ENCODE data around the gene ORAI3.

Gene ORAI3

DNA sequence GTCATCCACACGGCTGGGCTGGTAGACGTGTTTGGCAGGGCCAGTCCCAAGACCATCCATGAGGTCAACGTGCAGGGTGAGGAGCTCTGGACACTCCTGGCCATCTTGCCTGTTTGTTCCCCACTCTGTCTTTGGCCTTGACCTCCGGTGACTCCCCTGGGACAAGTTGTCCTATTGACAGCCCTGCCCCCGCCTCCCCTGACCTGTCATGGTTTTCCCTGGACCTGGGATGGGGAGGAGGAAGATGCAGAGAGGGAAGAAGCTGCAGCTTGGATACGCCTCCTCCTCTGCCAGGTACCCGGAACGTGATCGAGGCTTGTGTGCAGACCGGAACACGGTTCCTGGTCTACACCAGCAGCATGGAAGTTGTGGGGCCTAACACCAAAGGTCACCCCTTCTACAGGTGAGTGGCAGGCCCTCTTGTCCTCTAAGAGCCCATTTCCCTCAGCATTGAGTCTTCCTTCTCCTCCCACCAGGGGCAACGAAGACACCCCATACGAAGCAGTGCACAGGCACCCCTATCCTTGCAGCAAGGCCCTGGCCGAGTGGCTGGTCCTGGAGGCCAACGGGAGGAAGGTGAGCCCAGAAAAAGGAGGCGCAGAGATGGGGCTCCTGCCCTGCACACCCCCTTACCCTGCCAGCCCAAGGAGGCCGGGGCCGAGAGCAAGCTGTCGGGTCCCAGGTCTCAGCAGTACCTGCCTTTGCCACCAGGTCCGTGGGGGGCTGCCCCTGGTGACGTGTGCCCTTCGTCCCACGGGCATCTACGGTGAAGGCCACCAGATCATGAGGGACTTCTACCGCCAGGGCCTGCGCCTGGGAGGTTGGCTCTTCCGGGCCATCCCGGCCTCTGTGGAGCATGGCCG is 37.5 kb downstream of the ORAI3 start:
- Histone ChIP-seq H3K36me3 (peaks cover 66% of the 10 kb centered on the region), H3K4me2 (no peak overlapping the region), H3K9ac (no peak overlapping the region), H4K20me1 (peaks cover 24% of the 10 kb centered on the region; the same call in 1 of the 2 replicates), H3K4me3 (no peak overlapping the region), H3K27me3 (no peaks in the 10 kb centered on the region), H3K9me3 (no peaks in the 10 kb centered on the region), H3K27ac (no peak overlapping the region), H3K4me1 (peaks cover 26% of the 10 kb centered on the region)
- TF ChIP-seq Cebpa-rat (IDR thresholded peaks at IDR 0.05) = no peak

DNA sequence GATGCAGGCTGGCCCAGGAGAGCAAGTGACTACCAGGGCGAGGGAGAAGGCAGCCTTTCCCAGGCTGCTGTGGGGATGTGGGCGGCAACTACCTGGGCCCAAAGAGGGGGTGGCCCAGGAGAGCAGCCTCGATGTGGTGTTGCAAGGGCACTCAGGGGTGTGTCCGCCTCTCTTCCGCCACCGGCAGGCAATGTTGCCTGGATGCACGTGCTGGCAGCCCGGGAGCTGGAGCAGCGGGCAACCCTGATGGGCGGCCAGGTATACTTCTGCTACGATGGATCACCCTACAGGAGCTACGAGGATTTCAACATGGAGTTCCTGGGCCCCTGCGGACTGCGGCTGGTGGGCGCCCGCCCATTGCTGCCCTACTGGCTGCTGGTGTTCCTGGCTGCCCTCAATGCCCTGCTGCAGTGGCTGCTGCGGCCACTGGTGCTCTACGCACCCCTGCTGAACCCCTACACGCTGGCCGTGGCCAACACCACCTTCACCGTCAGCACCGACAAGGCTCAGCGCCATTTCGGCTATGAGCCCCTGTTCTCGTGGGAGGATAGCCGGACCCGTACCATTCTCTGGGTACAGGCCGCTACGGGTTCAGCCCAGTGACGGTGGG is 38.8 kb downstream of the ORAI3 start:
- Histone ChIP-seq H3K4me1 (peaks cover 26% of the 10 kb centered on the region), H4K20me1 (peaks cover 21% of the 10 kb centered on the region; the same call in 1 of the 2 replicates), H3K27me3 (no peaks in the 10 kb centered on the region), H3K4me2 (no peak overlapping the region), H3K4me3 (no peak overlapping the region), H3K36me3 (peaks cover 52% of the 10 kb centered on the region), H3K27ac (no peak overlapping the region), H3K9ac (no peak overlapping the region), H3K9me3 (no peaks in the 10 kb centered on the region)
- TF ChIP-seq Cebpa-rat (IDR thresholded peaks at IDR 0.05) = no peak

DNA sequence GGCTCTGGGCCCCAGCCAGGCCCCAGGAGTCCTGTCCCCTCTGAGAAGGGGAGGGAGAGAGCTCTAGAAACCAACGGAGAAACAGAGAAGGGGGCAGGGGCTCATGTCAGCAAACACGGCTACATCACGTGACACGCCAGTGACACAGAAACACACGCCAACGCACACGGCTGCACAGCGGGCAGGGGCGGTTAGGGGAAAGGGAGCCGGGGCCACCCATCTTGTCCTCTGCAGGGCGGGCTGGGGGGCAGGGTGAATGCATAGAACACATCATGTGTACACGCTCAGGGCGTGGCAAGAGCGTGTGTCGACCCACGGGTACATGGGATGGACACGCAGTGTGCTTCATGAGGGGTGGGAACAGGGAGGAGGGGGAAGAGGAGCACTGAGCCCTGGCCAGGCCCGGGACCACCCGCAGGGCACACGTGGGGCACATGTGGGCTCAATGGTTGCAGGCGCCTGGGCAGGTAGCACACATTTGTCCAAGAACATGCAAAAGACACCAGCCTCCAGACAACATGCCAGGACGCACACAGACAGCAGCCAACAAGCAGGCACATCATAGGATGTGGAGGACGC is 40.7 kb downstream of the ORAI3 start:
- Histone ChIP-seq H4K20me1 (peaks cover 2% of the 10 kb centered on the region; the same call in 1 of the 2 replicates), H3K27ac (no peak overlapping the region), H3K4me2 (no peak overlapping the region), H3K4me3 (no peak overlapping the region), H3K4me1 (peaks cover 12% of the 10 kb centered on the region), H3K36me3 (peaks cover 34% of the 10 kb centered on the region), H3K27me3 (no peaks in the 10 kb centered on the region), H3K9me3 (no peaks in the 10 kb centered on the region), H3K9ac (no peak overlapping the region)
- TF ChIP-seq Cebpa-rat (IDR thresholded peaks at IDR 0.05) = no peak

DNA sequence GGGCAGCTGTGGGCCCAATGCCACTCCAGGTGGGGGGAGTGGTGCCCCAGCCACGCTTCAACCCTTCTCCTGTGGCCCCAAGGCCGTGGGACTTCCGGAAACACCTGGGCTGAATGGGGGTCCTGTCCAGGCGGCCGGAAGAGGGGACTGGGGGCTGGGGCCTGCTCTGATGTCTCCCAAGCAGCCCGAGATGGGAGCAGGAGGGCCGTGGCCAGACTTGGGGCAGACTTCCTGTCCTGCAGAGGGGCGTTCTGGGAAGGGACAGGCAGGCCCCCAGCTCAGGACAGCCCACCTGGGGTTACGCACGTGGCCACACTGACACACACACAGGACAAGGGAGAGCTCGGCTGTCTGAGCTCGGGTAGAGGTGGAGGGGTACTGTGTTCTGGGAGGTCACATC is 41.2 kb downstream of the ORAI3 start:
- no peak for TF ChIP-seq Cebpa-rat (IDR thresholded peaks at IDR 0.05)
- Histone ChIP-seq H3K4me3 (no peak overlapping the region), H3K36me3 (peaks cover 31% of the 10 kb centered on the region), H3K9ac (no peak overlapping the region), H3K4me1 (peaks cover 6% of the 10 kb centered on the region), H3K4me2 (no peak overlapping the region), H3K27me3 (no peaks in the 10 kb centered on the region), H4K20me1 (no peaks in the 10 kb centered on the region), H3K9me3 (no peaks in the 10 kb centered on the region), H3K27ac (no peak overlapping the region)

DNA sequence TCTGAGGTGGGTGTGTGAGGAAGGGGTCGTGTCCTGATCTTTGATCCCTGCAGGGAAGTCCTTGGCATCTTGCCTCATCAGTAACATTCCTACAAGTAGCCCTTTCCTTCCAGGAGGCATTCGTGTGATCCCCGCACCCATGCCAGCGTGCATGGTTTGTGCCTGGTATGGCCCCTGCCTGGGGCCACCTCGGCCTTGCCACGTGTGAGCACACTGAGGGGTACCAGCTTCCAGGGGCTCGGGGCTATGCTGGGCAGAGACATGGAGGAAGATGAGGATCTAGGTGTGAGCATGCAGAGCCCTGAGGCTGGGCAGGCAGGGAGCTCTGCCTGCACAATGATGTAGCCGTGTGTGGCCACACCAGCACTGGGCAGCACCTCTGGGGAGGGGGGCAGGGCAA is 42.2 kb downstream of the ORAI3 start:
- Histone ChIP-seq H4K20me1 (no peaks in the 10 kb centered on the region), H3K36me3 (peaks cover 24% of the 10 kb centered on the region), H3K9ac (no peak overlapping the region), H3K27me3 (no peaks in the 10 kb centered on the region), H3K27ac (no peak overlapping the region), H3K4me2 (no peak overlapping the region), H3K9me3 (no peaks in the 10 kb centered on the region), H3K4me1 (no peaks in the 10 kb centered on the region), H3K4me3 (no peak overlapping the region)
- TF ChIP-seq Cebpa-rat (IDR thresholded peaks at IDR 0.05) = no peak

DNA sequence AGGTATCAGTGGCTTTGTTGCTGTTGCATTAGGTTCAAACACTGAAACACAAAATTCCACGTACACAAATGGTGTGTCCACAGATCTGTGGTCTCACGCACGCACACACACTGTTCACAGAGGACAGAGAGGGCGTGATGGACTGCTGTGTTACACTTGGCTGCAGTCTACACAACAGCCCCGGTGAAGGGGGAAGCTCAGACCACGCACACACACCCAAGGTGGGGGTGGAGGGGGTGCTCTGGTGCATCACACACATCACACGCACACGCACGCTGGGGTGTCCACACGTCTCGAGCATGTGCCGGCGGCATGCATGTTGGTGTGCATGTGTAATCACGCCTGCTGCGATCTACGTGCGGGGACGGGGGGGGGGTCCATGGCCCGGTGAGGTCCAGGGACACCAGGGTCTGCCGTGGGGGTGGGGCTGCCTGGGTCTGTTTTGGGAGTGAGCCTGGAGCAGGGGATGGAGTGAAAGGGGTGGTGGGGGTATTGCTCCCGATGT is 43.5 kb downstream of the ORAI3 start:
- Histone ChIP-seq H4K20me1 (no peaks in the 10 kb centered on the region), H3K4me2 (no peak overlapping the region), H3K9me3 (no peaks in the 10 kb centered on the region), H3K4me3 (no peak overlapping the region), H3K36me3 (peaks cover 12% of the 10 kb centered on the region), H3K4me1 (no peaks in the 10 kb centered on the region), H3K27ac (no peak overlapping the region), H3K9ac (no peak overlapping the region), H3K27me3 (no peaks in the 10 kb centered on the region)
- TF ChIP-seq Cebpa-rat (IDR thresholded peaks at IDR 0.05) = no peak

DNA sequence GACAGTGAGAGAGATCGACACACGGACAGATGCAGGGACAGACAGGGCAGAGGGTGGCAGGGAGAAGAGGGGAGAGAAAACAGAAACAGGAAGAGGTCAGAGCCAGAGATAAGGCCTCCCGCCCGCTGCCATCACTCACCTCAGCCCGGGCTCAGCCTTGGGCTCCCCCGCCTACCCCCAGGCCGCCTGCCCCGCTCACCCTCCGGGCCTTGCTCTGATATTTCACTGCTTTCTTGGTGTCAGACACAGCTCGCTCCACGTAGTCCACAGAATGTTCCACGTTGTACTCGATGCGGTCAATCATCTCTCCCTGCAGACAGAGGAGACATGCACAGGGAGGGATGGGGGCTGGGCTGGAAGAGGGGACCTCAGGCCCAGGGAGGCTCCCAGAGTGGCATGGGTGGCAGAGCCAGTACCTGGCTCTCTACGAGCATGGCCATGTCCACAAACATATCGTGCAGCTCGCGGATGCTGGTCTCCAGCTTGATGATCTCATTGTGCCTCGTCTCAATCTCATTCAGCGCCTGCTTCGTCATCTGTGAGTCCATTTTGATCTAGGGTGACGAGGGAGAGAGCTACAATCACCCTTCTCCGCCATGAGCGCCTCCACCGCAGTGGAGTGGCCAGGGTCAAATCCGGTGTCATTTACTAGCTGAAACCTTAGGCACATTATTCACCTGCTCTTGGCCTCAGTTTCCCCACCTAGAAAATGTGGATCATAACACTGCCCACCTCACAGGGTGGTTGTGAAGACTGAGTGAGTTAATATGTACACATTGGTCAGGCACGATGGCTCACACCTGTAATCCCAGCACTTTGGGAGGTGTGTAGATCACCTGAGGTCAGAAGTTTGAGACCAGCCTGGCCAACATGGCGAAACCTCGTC is 44.3 kb downstream of the ORAI3 start:
- Histone ChIP-seq H3K9ac (no peak overlapping the region), H4K20me1 (no peaks in the 10 kb centered on the region), H3K36me3 (peaks cover 3% of the 10 kb centered on the region; the same call in 1 of the 2 replicates), H3K4me3 (no peak overlapping the region), H3K9me3 (no peaks in the 10 kb centered on the region), H3K4me2 (no peak overlapping the region), H3K27ac (no peak overlapping the region), H3K27me3 (no peaks in the 10 kb centered on the region), H3K4me1 (no peaks in the 10 kb centered on the region)
- TF ChIP-seq Cebpa-rat (IDR thresholded peaks at IDR 0.05) = no peak

DNA sequence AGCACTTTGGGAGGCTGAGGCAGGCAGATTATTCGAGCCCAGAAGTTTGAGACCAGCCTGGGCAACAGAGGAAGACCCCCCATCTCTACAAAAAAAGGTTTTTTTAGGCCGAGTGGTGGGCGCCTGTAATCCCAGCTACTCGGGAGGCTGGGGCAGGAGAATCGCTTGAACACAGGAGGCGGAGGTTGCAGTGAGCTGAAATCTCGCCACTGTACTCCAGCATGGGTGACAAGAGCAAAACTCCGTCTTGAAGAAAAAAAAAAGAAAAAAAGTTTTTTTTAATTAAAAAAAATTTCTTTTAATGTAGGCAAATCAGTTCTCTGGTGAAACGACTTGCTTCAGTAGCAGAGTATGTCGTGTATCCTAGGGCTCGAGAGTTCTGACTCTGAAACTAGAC is 47.1 kb downstream of the ORAI3 start:
- Histone ChIP-seq H3K4me3 (no peak overlapping the region), H4K20me1 (no peaks in the 10 kb centered on the region), H3K4me2 (no peak overlapping the region), H3K36me3 (no peaks in the 10 kb centered on the region; the same call in 1 of the 2 replicates), H3K4me1 (no peaks in the 10 kb centered on the region), H3K9me3 (no peaks in the 10 kb centered on the region), H3K27me3 (no peaks in the 10 kb centered on the region), H3K27ac (no peak overlapping the region), H3K9ac (no peak overlapping the region)
- TF ChIP-seq Cebpa-rat (IDR thresholded peaks at IDR 0.05) = no peak

DNA sequence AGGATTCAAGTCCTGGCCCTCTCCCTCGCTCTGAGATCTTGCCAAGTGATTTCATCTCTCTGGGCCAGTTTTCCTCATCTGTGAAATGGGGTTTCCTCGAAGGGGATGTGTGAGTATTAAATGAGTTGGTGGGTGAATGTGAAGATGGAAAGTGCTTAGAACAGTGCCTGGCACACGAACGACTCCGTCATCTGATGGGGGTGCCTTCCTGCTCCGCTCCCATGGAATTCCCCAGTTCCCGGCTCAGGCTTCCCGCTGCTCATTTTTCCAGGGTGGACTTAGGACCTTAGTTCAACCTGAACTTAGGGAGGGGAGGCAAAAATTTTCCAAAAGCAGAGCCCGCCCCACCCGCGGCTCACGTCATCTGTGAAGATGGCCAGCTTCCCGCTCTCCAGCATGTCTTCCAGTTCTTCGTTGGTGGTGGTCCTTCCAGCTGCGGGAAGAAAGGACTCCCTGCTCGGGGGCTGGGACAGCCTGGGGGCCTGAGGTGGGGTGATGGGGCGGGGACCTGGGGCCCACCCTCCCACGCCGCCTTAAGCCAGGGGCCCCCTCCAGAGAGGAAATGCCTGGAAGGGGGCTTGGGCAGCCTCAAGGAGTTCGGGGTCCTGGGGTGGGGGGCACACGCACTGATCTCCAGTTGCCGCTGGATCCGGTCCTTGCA is 47.6 kb downstream of the ORAI3 start:
- H3K4me1 ChIP-seq = no peaks in the 10 kb centered on the region
- H3K36me3 ChIP-seq = no peaks in the 10 kb centered on the region
- no peak for TF ChIP-seq Cebpa-rat (IDR thresholded peaks at IDR 0.05)
- no peak overlapping the region for H3K9ac ChIP-seq
- H3K27ac ChIP-seq = no peak overlapping the region
- H3K4me3 ChIP-seq = no peak overlapping the region
- no peaks in the 10 kb centered on the region for H3K9me3 ChIP-seq
- H3K4me2 ChIP-seq = peak overlapping the region; percentile 59
- no peaks in the 10 kb centered on the region for H4K20me1 ChIP-seq
- H3K27me3 ChIP-seq = no peaks in the 10 kb centered on the region

Data from BLaER1 (cell line).